Endothelial cell of umbilical vein (primary cell): ENCODE measurements around the gene ACHE. TPM values are rescaled to one million over a fixed set of nuclear protein-coding genes. Genes with fewer than 3 reads are reported as not detected.
"Not testable (repeated sequence)": the region's sequence is repeated elsewhere in the genome, so short reads cannot be mapped to it uniquely, and the experiment has no call there.

Source experiments
- BruUV-seq: library from RNA; stranded (reverse); fragments of 400-500 nt; replicated peaks from 2 replicates; lab custom pipeline; 2021; lab: Mats Ljungman, UMichigan
- CTCF ChIA-PET: fragments of 300-600, 350-600 bp; sonication (Branson Sonifier 250); formaldehyde crosslinking; loops from one replicate; lab custom pipeline; 2021; ENCODE audit warnings: antibody characterized with exemption, inconsistent platforms; lab: Charles Lee
- POLR2A ChIA-PET: fragments of 300-600, 350-600 bp; sonication (Branson Sonifier 250); formaldehyde crosslinking; loops from one replicate; lab custom pipeline; 2021; ENCODE audit warnings: antibody characterized with exemption, inconsistent platforms; lab: Charles Lee
- DNase-seq: peaks from one replicate; pipeline ENCODE4 v3.0.0-alpha.2; 2011; ENCODE audit warnings: low read depth, low spot score
- FAIRE-seq: peaks from 2 replicates; lab custom pipeline; 2011; peaks lifted over from hg19 to GRCh38; lab: Jason Lieb, UNC
- H2AFZ ChIP-seq: 2 replicates; pipeline ENCODE4 v1.6.0; 2012; ENCODE audit warnings: low read depth, low read length, control low read depth, inconsistent platforms
- H3K27ac ChIP-seq: 2 replicates; pipeline ENCODE4 v1.5.1; 2011; ENCODE audit warnings: low read depth, mild to moderate bottlenecking, control low read depth, low read length, moderate library complexity; ENCODE audit not compliant: insufficient read depth
- H3K27me3 ChIP-seq, 2 experiments: 2 replicates each; pipeline versions ENCODE4 v1.6.0 to v1.6.1; 2011; ENCODE audit warnings: low read length in 2 of 2, mixed read lengths in 1 of 2; ENCODE audit not compliant: control insufficient read depth in 2 of 2, insufficient read depth in 2 of 2
- H3K36me3 ChIP-seq, 2 experiments: 2 replicates in 1 of 2; 3 replicates in 1 of 2; pipeline ENCODE4 v1.5.1; 2011; ENCODE audit warnings: low read length in 2 of 2, mild to moderate bottlenecking in 1 of 2, moderate library complexity in 1 of 2; ENCODE audit not compliant: control insufficient read depth in 2 of 2, insufficient read depth in 2 of 2; ENCODE audit errors: extremely low read depth in 1 of 2
- H3K4me1 ChIP-seq: 3 replicates; pipeline ENCODE4 v1.5.1; 2011; ENCODE audit warnings: mild to moderate bottlenecking, low read length; ENCODE audit not compliant: control insufficient read depth, insufficient read depth; ENCODE audit errors: extremely low read depth
- H3K4me2 ChIP-seq: 2 replicates; pipeline ENCODE4 v1.6.1; 2011; ENCODE audit warnings: low read length, control low read depth, mixed read lengths; ENCODE audit not compliant: insufficient read depth
- H3K4me3 ChIP-seq, 3 experiments: fragments of 200-600 bp in 1 of 3; sonication (generic), shearing (Covaris generic) in 1 of 3; replicated peaks in 1 of 3; 2 replicates each; pipeline ENCODE4 v1.5.1; 2011 to 2016; ENCODE audit warnings: control low read depth in 3 of 3, low read length in 3 of 3, mild to moderate bottlenecking in 2 of 3, inconsistent platforms in 1 of 3, low read depth in 1 of 3, moderate library complexity in 1 of 3; ENCODE audit not compliant: insufficient read depth in 1 of 3
- H3K79me2 ChIP-seq: 2 replicates; pipeline ENCODE4 v1.6.0; 2012; ENCODE audit warnings: low read length, inconsistent platforms; ENCODE audit not compliant: control insufficient read depth, insufficient read depth
- H3K9ac ChIP-seq: replicated peaks from 2 replicates; pipeline ENCODE3; 2011; ENCODE audit warnings: low read length, control low read depth; ENCODE audit not compliant: insufficient read depth; ENCODE audit errors: extremely low read depth
- H3K9me1 ChIP-seq: replicated peaks from 3 replicates; pipeline ENCODE4 v1.6.0; 2011; ENCODE audit warnings: mild to moderate bottlenecking, low read length; ENCODE audit not compliant: control insufficient read depth, insufficient read depth; ENCODE audit errors: extremely low read depth
- H3K9me3 ChIP-seq: replicated peaks from 2 replicates; pipeline ENCODE4 v1.5.1; 2012; ENCODE audit warnings: low read length, inconsistent platforms; ENCODE audit not compliant: control insufficient read depth, insufficient read depth
- H4K20me1 ChIP-seq: replicated peaks from 2 replicates; pipeline ENCODE3; 2011; ENCODE audit warnings: mild to moderate bottlenecking, low read length; ENCODE audit not compliant: control insufficient read depth, insufficient read depth; ENCODE audit errors: extremely low read depth
- CTCF ChIP-seq, 2 donors: IDR thresholded peaks; 1 replicate in 1 of 2; 2 replicates in 1 of 2; pipeline ENCODE4 v1.5.1; 2011; ENCODE audit warnings: low read length in 2 of 2, mild to moderate bottlenecking in 2 of 2, moderate library complexity in 2 of 2, control low read depth in 1 of 2, inconsistent platforms in 1 of 2, low read depth in 1 of 2; ENCODE audit not compliant: insufficient read depth in 1 of 2; ENCODE audit errors: extremely low read depth in 1 of 2
- EZH2 ChIP-seq: IDR thresholded peaks from 2 replicates; pipeline ENCODE4 v1.6.1; 2012; ENCODE audit warnings: borderline replicate concordance, low read depth, mild to moderate bottlenecking, moderate library complexity, low read length, inconsistent platforms; ENCODE audit not compliant: severe bottlenecking
- FOS ChIP-seq: IDR thresholded peaks from 2 replicates; pipeline ENCODE4 v1.6.1; 2011; ENCODE audit warnings: mild to moderate bottlenecking, low read length, moderate library complexity, borderline replicate concordance; ENCODE audit not compliant: insufficient read depth
- MAX ChIP-seq: IDR thresholded peaks from 2 replicates; pipeline ENCODE4 v1.6.1; 2011; ENCODE audit not compliant: insufficient read depth, insufficient read length
- POLR2AphosphoS5 ChIP-seq: IDR thresholded peaks from 2 replicates; pipeline ENCODE4 v1.6.1; 2012; ENCODE audit warnings: low read depth, mild to moderate bottlenecking, control low read depth, low read length, moderate library complexity; ENCODE audit not compliant: insufficient read depth
- dilution Hi-C: fragments of 300-500 bp; cut with MboI; formaldehyde crosslinking; loops from one replicate; pipeline ENCODE4 v1.15.0; 2019; ENCODE audit warnings: low sequenced_read_pairs; ENCODE audit not compliant: extremely low pct_ligation_motif_present
- intact Hi-C: fragments of 100-400 bp; cut with micrococcal nuclease; formaldehyde crosslinking; loops from one replicate; pipeline ENCODE4 v1.10.0; 2022
- polyA plus RNA-seq, 4 experiments: library from polyadenylated mRNA; depleted of rRNA in 3 of 4; stranded (reverse) in 3 of 4; unstranded in 1 of 4; fragments of >200 nt; gene quantifications; 2 replicates each; pipeline versions ENCODE4 v1.2.1 to v1.2.3, GENCODE V29; 2011 to 2012; ENCODE audit warnings: missing spikeins in 1 of 4
- total RNA-seq: library from RNA; stranded (reverse); gene quantifications from 2 replicates; pipeline ENCODE4 v1.2.3, GENCODE V29; 2021

The ACHE gene
- total and polyA plus RNA-seq, 2 donors (not counting 3 experiments of a cell fraction or from before 2014, with no cell fraction given), result 0.18 to 0.28 TPM

- H3K27ac ChIP-seq, result no peak overlapping the region
- BruUV-seq, result no TSS peak
- no peaks in the 10 kb centered on the region for H3K79me2 ChIP-seq
- H3K4me2 ChIP-seq, result no peak overlapping the region
- H3K9me3 ChIP-seq, result no peaks in the 10 kb centered on the region
- ChIA-PET CTCF (no interaction called here), POLR2A (no interaction called here)
- DNase-seq (no peak), FAIRE-seq (no peak)
- H4K20me1 ChIP-seq, result no peaks in the 10 kb centered on the region
- no peak overlapping the region for H3K4me3 ChIP-seq
- no peaks in the 10 kb centered on the region for H3K9me1 ChIP-seq
- dilution Hi-C loops (no loop called here), intact Hi-C loops (no loop called here)
- no peak overlapping the region for H2AFZ ChIP-seq
- H3K9ac ChIP-seq, result no peak overlapping the region
- H3K27me3 ChIP-seq, result peaks cover 2 to 6% of the 10 kb centered on the region in 2 experiments
- H3K4me1 ChIP-seq, result no peaks in the 10 kb centered on the region
- TF ChIP-seq POLR2AphosphoS5, result no peak
- no peaks in the 10 kb centered on the region for H3K36me3 ChIP-seq
Observed at GRCh38 chr7:100933734-100934133, 38.0 kb upstream of the ACHE start.

DNA sequence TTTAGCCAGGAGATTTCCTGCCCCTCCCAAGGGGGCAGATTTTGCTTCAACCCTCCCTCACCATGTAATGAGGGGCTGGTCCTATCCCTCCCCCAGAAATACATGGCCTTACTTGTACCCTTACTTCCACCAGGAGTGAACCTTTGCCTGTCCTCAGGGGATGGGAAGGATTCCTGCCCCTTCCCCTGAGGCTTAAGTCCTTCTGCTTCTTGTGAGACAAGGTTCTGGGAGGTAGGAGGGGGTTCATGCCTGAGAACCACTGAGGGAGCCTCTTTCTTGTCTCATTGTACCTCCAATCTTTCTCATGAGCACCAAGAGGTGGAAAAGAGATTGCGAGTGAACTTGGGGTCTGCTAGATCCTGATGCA lies 34.1 kb upstream of the ACHE start:
- Histone ChIP-seq H3K27ac (no peak overlapping the region), H3K9me1 (no peaks in the 10 kb centered on the region), H3K27me3 (peaks cover 2 to 6% of the 10 kb centered on the region in 2 experiments), H3K9me3 (no peaks in the 10 kb centered on the region), H2AFZ (no peak overlapping the region), H3K4me2 (no peak overlapping the region), H4K20me1 (no peaks in the 10 kb centered on the region), H3K4me3 (no peak overlapping the region), H3K79me2 (no peaks in the 10 kb centered on the region), H3K36me3 (no peaks in the 10 kb centered on the region), H3K4me1 (no peaks in the 10 kb centered on the region), H3K9ac (no peak overlapping the region)
- ChIA-PET POLR2A (no interaction called here), CTCF (interaction anchor here (1.6 kb wide), 1 partner anchor 12 kb away, joined by 3 read pairs; no protein-coding TSS in a partner anchor)
- TF ChIP-seq CTCF (IDR thresholded peaks at IDR 0.05; ENCODE audit: extremely low read depth in 1 of 2, insufficient read depth in 1 of 2, low read depth in 1 of 2, low read length in 2 of 2), result no peak
- TF ChIP-seq FOS, result no peak
- TF ChIP-seq MAX, result no peak
- no peak for TF ChIP-seq EZH2
- no peak for DNase-seq
- dilution Hi-C loops, result no loop called here
- intact Hi-C loops, result no loop called here
- no peak for FAIRE-seq
- no TSS peak for BruUV-seq

GRCh38 chr7:100923616-100924015 lies 27.9 kb upstream of the ACHE start:
- H2AFZ ChIP-seq, H3K9ac ChIP-seq, DNase-seq, BruUV-seq, H3K36me3 ChIP-seq, H3K27ac ChIP-seq, intact Hi-C loops, H3K9me3 ChIP-seq, H3K9me1 ChIP-seq, H3K27me3 ChIP-seq, H3K79me2 ChIP-seq, H3K4me1 ChIP-seq, FAIRE-seq, CTCF ChIA-PET, POLR2A ChIA-PET, H4K20me1 ChIP-seq, dilution Hi-C loops, H3K4me3 ChIP-seq, H3K4me2 ChIP-seq: not testable (repeated sequence)
